ENCODE data around the gene SLC25A25.

SLC25A25 gene

GRCh38 chr9:128077847-128078503 is 9.9 kb downstream of the SLC25A25 start:
- H3K27ac ChIP-seq (ENCODE audit: low read depth, low read length) = no peak overlapping the region
- no peak overlapping the region for H3K9ac ChIP-seq (ENCODE audit: low read depth, low read length)
- H3K27me3 ChIP-seq (ENCODE audit: insufficient read depth, low read length) = no peaks in the 10 kb centered on the region
- H3K36me3 ChIP-seq (ENCODE audit: insufficient read depth, low read length) = no peaks in the 10 kb centered on the region
- H3K4me1 ChIP-seq (ENCODE audit: insufficient read depth, low read length) = peaks cover 27% of the 10 kb centered on the region
- H3K4me3 ChIP-seq (ENCODE audit: low read length) = no peak overlapping the region
- H3K9me3 ChIP-seq (ENCODE audit: insufficient read depth, low read depth, low read length) = no peaks in the 10 kb centered on the region
- 93% methylated on average over 6 of the region's 7 CpGs for WGBS

GRCh38 chr9:128078504-128079434 is 10.7 kb downstream of the SLC25A25 start:
- Histone ChIP-seq H3K4me3 (ENCODE audit: low read length) (no peak overlapping the region), H3K9me3 (ENCODE audit: insufficient read depth, low read depth, low read length) (no peaks in the 10 kb centered on the region), H3K9ac (ENCODE audit: low read depth, low read length) (no peak overlapping the region), H3K4me1 (ENCODE audit: insufficient read depth, low read length) (peaks cover 24% of the 10 kb centered on the region), H3K36me3 (ENCODE audit: insufficient read depth, low read length) (no peaks in the 10 kb centered on the region), H3K27ac (ENCODE audit: low read depth, low read length) (peak overlapping the region; percentile 36; the same call in 1 of the 2 replicates), H3K27me3 (ENCODE audit: insufficient read depth, low read length) (no peaks in the 10 kb centered on the region)
- WGBS = 83% methylated on average over 11 of the region's 11 CpGs

- H3K27ac ChIP-seq (ENCODE audit: low read depth, low read length) = no peak overlapping the region
Measured at GRCh38 chr9:128080206-128080605, 12.2 kb downstream of the SLC25A25 start.

GRCh38 chr9:128081056-128081455 is 13.0 kb downstream of the SLC25A25 start:
- Histone ChIP-seq H3K36me3 (ENCODE audit: insufficient read depth, low read length) (no peaks in the 10 kb centered on the region; the same call in 1 of the 2 replicates), H3K9ac (ENCODE audit: low read depth, low read length) (no peak overlapping the region), H3K9me3 (ENCODE audit: insufficient read depth, low read depth, low read length) (no peaks in the 10 kb centered on the region), H3K27ac (ENCODE audit: low read depth, low read length) (peak overlapping the region; percentile 21; the same call in 1 of the 2 replicates), H3K4me1 (ENCODE audit: insufficient read depth, low read length) (peaks cover 24% of the 10 kb centered on the region), H3K27me3 (ENCODE audit: insufficient read depth, low read length) (no peaks in the 10 kb centered on the region), H3K4me3 (ENCODE audit: low read length) (no peak overlapping the region)
- 59% methylated on average over 3 of the region's 3 CpGs for WGBS

More at GRCh38 chr9:128080206-128080605, 12.2 kb downstream of the SLC25A25 start:
- Histone ChIP-seq H3K9ac (ENCODE audit: low read depth, low read length) (no peak overlapping the region), H3K27me3 (ENCODE audit: insufficient read depth, low read length) (no peaks in the 10 kb centered on the region), H3K36me3 (ENCODE audit: insufficient read depth, low read length) (no peaks in the 10 kb centered on the region), H3K4me1 (ENCODE audit: insufficient read depth, low read length) (peaks cover 24% of the 10 kb centered on the region), H3K4me3 (ENCODE audit: low read length) (no peak overlapping the region), H3K9me3 (ENCODE audit: insufficient read depth, low read depth, low read length) (no peaks in the 10 kb centered on the region)
- WGBS = 96% methylated on average over 5 of the region's 5 CpGs

- Histone ChIP-seq H3K9ac (ENCODE audit: low read depth, low read length) (0 out of 2 replicates have a peak overlapping the region, but pooled peaks have one; percentile 18), H3K4me1 (ENCODE audit: insufficient read depth, low read length) (peaks cover 24% of the 10 kb centered on the region), H3K4me3 (ENCODE audit: low read length) (no peak overlapping the region), H3K27me3 (ENCODE audit: insufficient read depth, low read length) (no peaks in the 10 kb centered on the region), H3K36me3 (ENCODE audit: insufficient read depth, low read length) (no peaks in the 10 kb centered on the region; the same call in 1 of the 2 replicates), H3K27ac (ENCODE audit: low read depth, low read length) (peak overlapping the region; percentile 61), H3K9me3 (ENCODE audit: insufficient read depth, low read depth, low read length) (no peaks in the 10 kb centered on the region)
- 86% methylated on average over 7 of the region's 7 CpGs for WGBS
Measured at GRCh38 chr9:128082151-128082550, 14.1 kb downstream of the SLC25A25 start.

GRCh38 chr9:128084746-128085145 is 16.7 kb downstream of the SLC25A25 start:
- WGBS = 97% methylated on average over 4 of the region's 4 CpGs
- Histone ChIP-seq H3K36me3 (ENCODE audit: insufficient read depth, low read length) (no peaks in the 10 kb centered on the region; the same call in 1 of the 2 replicates), H3K4me1 (ENCODE audit: insufficient read depth, low read length) (peaks cover 14% of the 10 kb centered on the region)

GRCh38 chr9:128085943-128086342 is 17.9 kb downstream of the SLC25A25 start:
- WGBS = 83% methylated on average over 4 of the region's 4 CpGs
- Histone ChIP-seq H3K9ac (ENCODE audit: low read depth, low read length) (no peak overlapping the region), H3K4me1 (ENCODE audit: insufficient read depth, low read length) (peaks cover 10% of the 10 kb centered on the region), H3K27ac (ENCODE audit: low read depth, low read length) (no peak overlapping the region), H3K4me3 (ENCODE audit: low read length) (no peak overlapping the region), H3K36me3 (ENCODE audit: insufficient read depth, low read length) (no peaks in the 10 kb centered on the region; the same call in 1 of the 2 replicates), H3K9me3 (ENCODE audit: insufficient read depth, low read depth, low read length) (no peaks in the 10 kb centered on the region), H3K27me3 (ENCODE audit: insufficient read depth, low read length) (no peaks in the 10 kb centered on the region)

More at GRCh38 chr9:128084746-128085145, 16.7 kb downstream of the SLC25A25 start:
- Histone ChIP-seq H3K27ac (ENCODE audit: low read depth, low read length) (no peak overlapping the region), H3K27me3 (ENCODE audit: insufficient read depth, low read length) (no peaks in the 10 kb centered on the region), H3K4me3 (ENCODE audit: low read length) (no peak overlapping the region), H3K9ac (ENCODE audit: low read depth, low read length) (no peak overlapping the region), H3K9me3 (ENCODE audit: insufficient read depth, low read depth, low read length) (no peaks in the 10 kb centered on the region)

GRCh38 chr9:128087262-128087661 is 19.2 kb downstream of the SLC25A25 start:
- Histone ChIP-seq H3K36me3 (ENCODE audit: insufficient read depth, low read length) (no peaks in the 10 kb centered on the region; the same call in 1 of the 2 replicates), H3K4me3 (ENCODE audit: low read length) (no peak overlapping the region), H3K9me3 (ENCODE audit: insufficient read depth, low read depth, low read length) (no peaks in the 10 kb centered on the region), H3K9ac (ENCODE audit: low read depth, low read length) (no peak overlapping the region), H3K4me1 (ENCODE audit: insufficient read depth, low read length) (peaks cover 1% of the 10 kb centered on the region; the same call in 1 of the 2 replicates), H3K27ac (ENCODE audit: low read depth, low read length) (no peak overlapping the region), H3K27me3 (ENCODE audit: insufficient read depth, low read length) (no peaks in the 10 kb centered on the region)
- 96% methylated on average over 10 of the region's 10 CpGs for WGBS

GRCh38 chr9:128088253-128088945 is 20.4 kb downstream of the SLC25A25 start:
- H3K36me3 ChIP-seq (ENCODE audit: insufficient read depth, low read length) = no peaks in the 10 kb centered on the region; the same call in 1 of the 2 replicates
- H3K27ac ChIP-seq (ENCODE audit: low read depth, low read length) = no peak overlapping the region
- 91% methylated on average over 7 of the region's 9 CpGs for WGBS
- no peak overlapping the region for H3K4me3 ChIP-seq (ENCODE audit: low read length)
- no peak overlapping the region for H3K9ac ChIP-seq (ENCODE audit: low read depth, low read length)
- H3K27me3 ChIP-seq (ENCODE audit: insufficient read depth, low read length) = no peaks in the 10 kb centered on the region
- H3K4me1 ChIP-seq (ENCODE audit: insufficient read depth, low read length) = no peaks in the 10 kb centered on the region
- no peaks in the 10 kb centered on the region for H3K9me3 ChIP-seq (ENCODE audit: insufficient read depth, low read depth, low read length)

GRCh38 chr9:128089299-128089698 is 21.3 kb downstream of the SLC25A25 start:
- H3K4me3 ChIP-seq (ENCODE audit: low read length) = no peak overlapping the region
- no peak overlapping the region for H3K9ac ChIP-seq (ENCODE audit: low read depth, low read length)
- no peaks in the 10 kb centered on the region for H3K9me3 ChIP-seq (ENCODE audit: insufficient read depth, low read depth, low read length)
- H3K27me3 ChIP-seq (ENCODE audit: insufficient read depth, low read length) = no peaks in the 10 kb centered on the region
- no peak overlapping the region for H3K27ac ChIP-seq (ENCODE audit: low read depth, low read length)
- WGBS = 97% methylated on average over 1 of the region's 1 CpG
- H3K4me1 ChIP-seq (ENCODE audit: insufficient read depth, low read length) = no peaks in the 10 kb centered on the region
- no peaks in the 10 kb centered on the region; the same call in 1 of the 2 replicates for H3K36me3 ChIP-seq (ENCODE audit: insufficient read depth, low read length)
